Eye (tissue), 1 donor: ENCODE results near the gene NUTF2.
"Not testable (repeated sequence)": the region's sequence is repeated elsewhere in the genome, so short reads cannot be mapped to it uniquely, and the experiment has no call there.

ENCODE experiments used
- DNase-seq: peaks from one replicate; pipeline ENCODE4 v3.0.0-alpha.2; 2015

Gene NUTF2

GRCh38 chr16:67846320-67847063 lies at the start of gene NUTF2:
Gene NUTF2 (plus strand): TSS chr16:67846933. CDS start chr16:67865131, 18,198 bp downstream.
- peak; percentile 99 for DNase-seq

GRCh38 chr16:67800338-67800926 lies 46.3 kb upstream of the NUTF2 start:
- DNase-seq: no peak

GRCh38 chr16:67801241-67801640 lies 45.5 kb upstream of the NUTF2 start:
- no peak for DNase-seq

DNA sequence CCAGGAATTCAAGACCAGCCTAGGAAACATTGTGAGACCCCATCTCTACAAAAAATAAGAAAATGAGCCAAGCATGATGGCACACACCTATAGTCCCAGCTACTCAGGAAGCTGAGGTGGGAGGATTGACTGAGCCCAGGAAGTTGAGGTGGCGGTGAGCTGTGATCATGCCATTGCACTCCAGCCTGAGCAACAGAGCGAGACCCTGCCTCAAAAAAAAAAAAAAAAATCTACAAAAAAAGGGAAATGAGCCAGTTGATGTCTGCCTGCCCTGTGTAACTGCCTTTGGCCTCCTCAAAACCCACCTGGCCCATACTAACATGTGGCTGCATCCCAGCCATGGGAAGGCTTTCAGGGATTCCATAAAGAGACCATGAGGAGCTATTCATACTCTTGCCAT lies 44.9 kb upstream of the NUTF2 start:
- no peak for DNase-seq

DNA sequence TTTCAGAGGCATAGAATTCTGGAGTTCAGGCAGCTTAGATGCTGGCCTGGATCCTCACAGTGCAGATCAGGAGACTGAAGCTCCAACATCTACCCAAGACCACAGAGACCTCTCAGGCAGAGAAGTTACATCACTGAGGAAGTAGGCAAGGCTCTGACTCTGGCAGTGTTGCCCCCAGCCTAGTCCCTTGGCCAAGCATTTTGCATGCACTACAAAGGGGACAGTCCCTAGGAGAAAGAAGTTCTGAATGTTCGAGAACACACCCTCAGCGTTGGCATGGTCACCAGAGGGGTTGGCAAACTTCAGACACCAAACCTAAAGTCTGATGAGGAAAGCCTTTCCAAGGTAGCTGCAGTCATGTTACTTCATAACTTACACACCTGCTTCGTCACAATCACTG lies 42.8 kb upstream of the NUTF2 start:
- no peak for DNase-seq

GRCh38 chr16:67804853-67805542 lies 41.7 kb upstream of the NUTF2 start:
- no peak for DNase-seq

DNA sequence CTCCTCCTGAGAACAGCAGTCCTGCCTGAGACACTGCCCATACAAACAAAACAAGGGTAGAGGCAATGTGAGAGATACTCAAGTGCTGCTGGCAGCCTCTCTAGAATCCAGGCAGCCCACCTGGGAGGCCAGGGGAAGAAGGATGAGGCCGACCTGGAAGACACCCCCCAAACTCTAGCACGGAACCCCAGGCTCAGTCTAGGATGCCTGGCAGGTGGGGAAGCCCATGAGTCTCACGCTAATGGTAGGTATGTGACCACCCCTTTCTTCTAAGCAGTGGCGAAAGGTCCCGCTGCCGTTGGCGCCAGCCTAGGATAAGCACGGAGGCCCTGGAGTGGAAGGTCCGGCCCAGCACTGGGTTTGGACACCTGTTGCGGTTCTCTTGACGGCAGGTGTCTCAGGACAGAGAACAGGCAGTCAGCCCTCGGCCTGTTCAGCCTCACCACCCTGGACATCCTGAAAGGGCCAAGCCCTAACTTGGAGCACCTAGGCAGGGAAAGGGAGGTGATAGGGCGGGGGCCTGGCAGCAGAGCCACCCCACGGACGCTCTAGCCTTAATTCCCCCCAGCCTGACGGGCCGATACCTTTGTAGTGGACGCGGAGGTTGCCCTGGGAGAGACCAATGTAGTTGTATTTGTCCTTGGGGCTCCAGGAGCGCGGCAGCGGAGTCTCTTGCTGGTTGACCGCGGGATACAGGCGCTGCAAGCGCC lies 40.9 kb upstream of the NUTF2 start:
- DNase-seq: no peak

- peak; percentile 99 for DNase-seq
Measured at GRCh38 chr16:67806428-67807147, 40.1 kb upstream of the NUTF2 start, which contains the start of the genes RANBP10 and TSNAXIP1. Gene RANBP10 (minus strand): TSS chr16:67806560. CDS start chr16:67806536, 24 bp downstream. Gene TSNAXIP1 (plus strand): TSS chr16:67806889. CDS start chr16:67807150, 261 bp downstream.

- no peak for DNase-seq
Measured at GRCh38 chr16:67807148-67807682, 39.5 kb upstream of the NUTF2 start.

DNA sequence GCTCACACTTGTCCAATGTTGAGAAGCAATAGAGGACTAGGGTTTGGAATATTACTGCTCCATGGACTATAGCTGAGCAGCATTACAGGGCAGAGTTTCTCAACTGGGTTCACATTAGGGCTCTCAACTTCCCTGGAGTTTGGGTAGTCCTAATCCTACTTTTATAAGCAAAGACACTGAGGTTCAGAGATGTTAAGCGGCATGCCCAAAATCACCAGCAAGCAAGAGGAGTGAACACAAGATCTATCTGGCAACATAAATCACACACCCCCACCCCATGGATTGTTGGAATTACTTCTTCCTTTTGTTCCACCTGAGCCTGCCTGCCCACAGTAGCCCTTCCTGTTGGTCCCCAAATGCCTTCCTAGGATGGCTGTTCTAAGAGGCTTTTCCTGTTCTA lies 34.8 kb upstream of the NUTF2 start:
- no peak for DNase-seq

DNA sequence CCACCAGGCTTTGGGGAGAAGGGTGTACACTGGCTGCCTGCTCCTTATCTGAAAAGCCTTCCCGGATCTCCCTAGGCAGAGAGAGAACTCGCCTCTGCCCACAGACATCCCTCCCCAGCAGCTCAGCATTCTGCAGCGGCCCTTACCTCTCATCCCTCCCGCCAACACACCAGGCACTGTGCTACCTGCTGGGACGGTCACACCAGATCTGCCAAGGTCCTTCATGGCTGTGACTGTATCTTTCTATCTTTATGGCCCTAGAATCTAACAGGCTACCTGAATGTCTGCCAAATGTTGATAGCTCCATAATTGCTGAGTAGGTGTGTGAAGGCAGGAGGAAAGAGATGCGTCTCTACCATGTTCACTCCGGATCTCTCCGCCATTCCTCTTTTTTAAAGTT lies 32.2 kb upstream of the NUTF2 start:
- no peak for DNase-seq

DNA sequence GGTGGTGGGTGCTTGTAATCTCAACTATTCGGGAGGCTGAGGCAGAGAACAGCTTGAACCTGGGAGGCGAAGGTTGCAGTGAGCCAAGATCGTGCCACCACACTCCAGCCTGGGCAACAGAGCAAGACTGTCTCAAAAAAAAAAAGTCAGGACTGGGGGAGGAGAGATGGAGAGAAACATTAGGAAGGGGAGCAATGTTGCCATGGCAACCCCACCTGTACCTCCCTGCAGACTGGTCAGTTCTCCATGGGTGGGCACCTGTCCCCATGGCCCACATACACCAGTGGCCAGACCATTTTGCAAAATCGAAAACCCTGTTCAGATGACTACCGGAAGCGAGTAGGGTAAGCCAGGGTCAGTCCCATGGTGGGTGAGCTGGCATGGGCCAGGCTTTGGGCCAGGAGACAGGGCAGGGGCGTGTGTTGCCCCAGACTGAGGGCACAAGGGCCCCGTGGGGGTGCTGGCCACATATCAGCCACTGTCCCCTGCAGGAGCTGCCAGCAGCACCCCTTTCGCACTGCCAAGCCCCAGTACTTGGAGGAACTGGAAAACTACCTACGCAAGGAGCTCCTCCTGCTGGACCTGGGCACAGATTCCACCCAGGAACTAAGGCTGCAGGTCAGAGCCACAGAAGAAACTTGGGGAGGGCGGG lies 26.0 kb upstream of the NUTF2 start:
- DNase-seq: no peak

DNA sequence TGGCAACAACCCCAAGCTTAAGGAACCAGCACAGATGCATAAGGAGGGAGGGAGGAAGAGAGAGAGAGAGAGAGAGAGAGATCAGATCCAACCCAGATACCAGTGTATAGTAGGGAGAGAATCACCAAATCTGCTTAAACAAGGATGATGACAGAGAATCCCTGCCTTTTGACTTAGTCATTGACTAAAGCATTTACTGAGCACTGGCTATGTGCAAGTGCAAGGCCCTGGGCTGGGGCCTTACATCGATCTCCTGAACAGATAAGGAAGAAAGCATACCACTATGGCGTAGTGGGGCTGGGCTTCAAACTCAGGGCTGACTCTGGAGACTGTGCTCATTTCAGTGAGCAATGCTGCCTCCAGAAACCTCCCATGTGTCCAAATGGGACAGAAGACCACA lies 24.2 kb upstream of the NUTF2 start:
- DNase-seq: no peak

- no peak for DNase-seq
Measured at GRCh38 chr16:67825119-67825518, 21.6 kb upstream of the NUTF2 start.

DNA sequence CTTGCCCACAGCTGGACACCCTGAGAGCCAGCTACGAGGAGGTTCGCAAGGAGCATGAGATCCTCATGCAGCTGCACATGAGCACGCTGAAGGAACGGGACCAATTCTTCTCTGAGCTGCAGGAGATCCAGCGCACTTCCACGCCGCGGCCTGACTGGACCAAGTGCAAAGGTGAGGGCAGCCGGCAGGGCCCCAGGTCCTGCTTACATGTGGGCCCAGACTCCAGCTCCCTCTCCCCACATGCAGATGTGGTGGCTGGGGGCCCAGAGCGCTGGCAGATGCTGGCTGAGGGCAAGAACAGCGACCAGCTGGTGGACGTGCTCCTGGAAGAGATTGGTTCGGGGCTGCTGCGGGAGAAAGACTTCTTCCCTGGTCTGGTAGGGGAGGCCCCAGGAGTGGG lies 20.8 kb upstream of the NUTF2 start:
- no peak for DNase-seq

DNA sequence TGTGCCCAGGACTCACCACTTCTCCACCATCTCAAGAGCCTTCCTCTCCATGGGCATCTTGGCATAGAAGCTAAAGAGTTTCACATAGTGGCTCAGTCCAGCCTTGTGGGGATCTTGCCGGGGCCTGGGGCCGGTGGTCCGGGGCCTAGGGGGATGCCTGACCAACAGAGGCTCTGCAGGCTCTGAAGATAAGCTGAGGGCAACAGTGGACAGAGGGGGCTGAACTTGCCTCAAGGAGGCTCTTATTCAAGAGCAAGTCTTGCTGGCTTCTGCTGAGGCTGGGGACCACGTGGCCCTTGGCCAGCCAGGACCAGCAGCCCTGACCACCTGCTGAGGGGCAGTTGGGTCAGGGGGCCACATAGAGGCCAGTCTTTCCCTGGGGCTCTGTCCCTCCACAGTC lies 18.1 kb upstream of the NUTF2 start:
- no peak for DNase-seq

DNA sequence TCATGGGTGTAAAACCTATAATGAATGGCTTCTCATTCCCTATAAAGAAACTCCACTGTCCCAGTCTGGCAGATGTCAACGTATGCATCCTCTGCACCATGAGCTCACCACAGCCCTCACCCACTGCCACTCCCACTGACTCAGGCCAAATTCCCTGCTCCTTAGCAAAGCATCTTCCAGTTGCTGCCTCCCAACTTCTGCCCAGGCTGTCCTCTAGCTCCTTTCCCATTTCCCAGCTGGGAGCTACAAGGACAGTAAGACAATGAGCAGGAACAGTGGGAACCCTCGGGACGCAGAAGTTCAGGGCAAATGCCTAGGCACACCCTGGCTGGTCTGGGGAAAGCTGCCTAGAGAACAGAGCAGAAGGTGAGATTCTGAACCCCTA lies 13.7 kb upstream of the NUTF2 start:
- peak; percentile 27 for DNase-seq

- peak; percentile 99 for DNase-seq
Measured at GRCh38 chr16:67833415-67834241, 13.1 kb upstream of the NUTF2 start.

- no peak for DNase-seq
Measured at GRCh38 chr16:67834242-67834614, 12.5 kb upstream of the NUTF2 start.

DNA sequence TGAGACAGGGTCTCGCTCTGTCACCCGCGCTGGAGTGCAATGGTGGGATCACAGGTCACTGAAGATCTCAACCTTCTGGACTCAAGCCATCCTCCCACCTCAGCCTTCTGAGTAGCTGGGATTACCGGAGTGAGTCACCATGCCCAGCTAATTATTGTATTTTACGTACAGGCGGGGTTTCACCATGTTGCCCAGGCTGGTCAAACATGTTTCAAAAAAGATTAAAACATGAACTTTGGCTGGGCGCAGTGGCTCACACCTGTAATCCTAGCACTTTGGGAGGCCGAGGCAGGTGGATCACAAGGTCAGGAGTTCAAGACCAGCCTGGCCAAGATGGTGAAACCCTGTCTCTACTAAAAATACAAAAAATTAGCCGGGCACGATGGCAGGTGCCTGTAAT lies 9.5 kb upstream of the NUTF2 start:
- DNase-seq: not testable (repeated sequence)

GRCh38 chr16:67837811-67838210 lies 8.9 kb upstream of the NUTF2 start:
- no peak for DNase-seq
